DND-41 (cell line): ENCODE measurements around the gene ATP9B.

Source experiments
- EZH2 ChIP-seq: IDR thresholded peaks from 3 replicates; pipeline ENCODE4 v1.6.1; 2012; ENCODE audit warnings: borderline replicate concordance, low read depth, mild to moderate bottlenecking, moderate library complexity, low read length, inconsistent platforms; ENCODE audit not compliant: severe bottlenecking
- TF ChIP-seq, protein P1 (sequence below): IDR thresholded peaks from 2 replicates; pipeline ENCODE4 v1.5.1; 2012; ENCODE audit warnings: borderline replicate concordance, low read length, moderate library complexity, mild to moderate bottlenecking; ENCODE audit not compliant: poor library complexity, severe bottlenecking; ENCODE audit errors: extremely low read depth

DNA sequence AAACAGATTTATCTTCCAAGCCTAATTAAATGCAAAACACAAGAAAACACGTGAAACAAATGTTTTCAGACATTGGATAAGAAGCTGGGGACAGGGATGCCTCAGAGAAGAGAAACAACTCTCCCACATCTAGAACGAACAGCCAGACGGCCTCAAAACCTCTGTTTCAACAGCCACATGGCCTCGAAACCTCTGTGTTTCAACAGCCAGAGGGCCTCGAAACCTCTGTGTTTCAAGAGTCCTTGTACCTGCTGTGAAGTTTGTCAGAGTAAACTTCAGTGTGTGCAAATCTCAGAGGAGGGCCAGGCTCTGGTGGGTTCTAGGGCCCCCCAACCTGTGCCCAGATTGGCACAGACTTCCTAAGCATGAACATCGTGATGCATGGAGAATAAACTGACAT lies 283.2 kb downstream of the ATP9B start:
- TF ChIP-seq, protein P1, sequence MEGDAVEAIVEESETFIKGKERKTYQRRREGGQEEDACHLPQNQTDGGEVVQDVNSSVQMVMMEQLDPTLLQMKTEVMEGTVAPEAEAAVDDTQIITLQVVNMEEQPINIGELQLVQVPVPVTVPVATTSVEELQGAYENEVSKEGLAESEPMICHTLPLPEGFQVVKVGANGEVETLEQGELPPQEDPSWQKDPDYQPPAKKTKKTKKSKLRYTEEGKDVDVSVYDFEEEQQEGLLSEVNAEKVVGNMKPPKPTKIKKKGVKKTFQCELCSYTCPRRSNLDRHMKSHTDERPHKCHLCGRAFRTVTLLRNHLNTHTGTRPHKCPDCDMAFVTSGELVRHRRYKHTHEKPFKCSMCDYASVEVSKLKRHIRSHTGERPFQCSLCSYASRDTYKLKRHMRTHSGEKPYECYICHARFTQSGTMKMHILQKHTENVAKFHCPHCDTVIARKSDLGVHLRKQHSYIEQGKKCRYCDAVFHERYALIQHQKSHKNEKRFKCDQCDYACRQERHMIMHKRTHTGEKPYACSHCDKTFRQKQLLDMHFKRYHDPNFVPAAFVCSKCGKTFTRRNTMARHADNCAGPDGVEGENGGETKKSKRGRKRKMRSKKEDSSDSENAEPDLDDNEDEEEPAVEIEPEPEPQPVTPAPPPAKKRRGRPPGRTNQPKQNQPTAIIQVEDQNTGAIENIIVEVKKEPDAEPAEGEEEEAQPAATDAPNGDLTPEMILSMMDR: no peak
- no peak for TF ChIP-seq EZH2
